Esophagus muscularis mucosa (tissue), 3 donors: ENCODE measurements around the gene GCFC2.

Experiments used
- POLR2A ChIP-seq: fragments of 450-650 bp; IDR thresholded peaks from one replicate; pipeline ENCODE4 v1.6.1; 2017; ENCODE audit warnings: antibody characterized with exemption, moderate library complexity, mild to moderate bottlenecking, low read depth
- TF ChIP-seq, protein P1 (sequence below), 3 experiments: fragments of 200-600 bp in 2 of 3; fragments of 450-650 bp in 1 of 3; sonication (generic) in 2 of 3; IDR thresholded peaks; one replicate each; pipeline ENCODE4 v1.5.1; 2017 to 2019; ENCODE audit warnings: antibody characterized with exemption in 3 of 3, mild to moderate bottlenecking in 2 of 3, moderate library complexity in 1 of 3

GRCh38 chr2:75675908-75676307 lies 34.8 kb downstream of the GCFC2 start:
- no peak for TF ChIP-seq POLR2A
- TF ChIP-seq, protein P1, sequence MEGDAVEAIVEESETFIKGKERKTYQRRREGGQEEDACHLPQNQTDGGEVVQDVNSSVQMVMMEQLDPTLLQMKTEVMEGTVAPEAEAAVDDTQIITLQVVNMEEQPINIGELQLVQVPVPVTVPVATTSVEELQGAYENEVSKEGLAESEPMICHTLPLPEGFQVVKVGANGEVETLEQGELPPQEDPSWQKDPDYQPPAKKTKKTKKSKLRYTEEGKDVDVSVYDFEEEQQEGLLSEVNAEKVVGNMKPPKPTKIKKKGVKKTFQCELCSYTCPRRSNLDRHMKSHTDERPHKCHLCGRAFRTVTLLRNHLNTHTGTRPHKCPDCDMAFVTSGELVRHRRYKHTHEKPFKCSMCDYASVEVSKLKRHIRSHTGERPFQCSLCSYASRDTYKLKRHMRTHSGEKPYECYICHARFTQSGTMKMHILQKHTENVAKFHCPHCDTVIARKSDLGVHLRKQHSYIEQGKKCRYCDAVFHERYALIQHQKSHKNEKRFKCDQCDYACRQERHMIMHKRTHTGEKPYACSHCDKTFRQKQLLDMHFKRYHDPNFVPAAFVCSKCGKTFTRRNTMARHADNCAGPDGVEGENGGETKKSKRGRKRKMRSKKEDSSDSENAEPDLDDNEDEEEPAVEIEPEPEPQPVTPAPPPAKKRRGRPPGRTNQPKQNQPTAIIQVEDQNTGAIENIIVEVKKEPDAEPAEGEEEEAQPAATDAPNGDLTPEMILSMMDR (IDR thresholded peaks at IDR 0.05) = no peak
